WI38 (cell line): ENCODE measurements around the gene TBL1XR1.
"Not testable (repeated sequence)": the region's sequence is repeated elsewhere in the genome, so short reads cannot be mapped to it uniquely, and the experiment has no call there.

Experiments
- H3K4me3 ChIP-seq: 2 replicates; pipeline ENCODE4 v1.5.1; 2011; ENCODE audit warnings: low read depth, mild to moderate bottlenecking, control low read depth, low read length
- TF ChIP-seq, protein P1 (sequence below): IDR thresholded peaks from 2 replicates; pipeline ENCODE4 v1.5.1; 2012; ENCODE audit warnings: low read depth, mild to moderate bottlenecking, control low read depth, low read length

Gene TBL1XR1

DNA sequence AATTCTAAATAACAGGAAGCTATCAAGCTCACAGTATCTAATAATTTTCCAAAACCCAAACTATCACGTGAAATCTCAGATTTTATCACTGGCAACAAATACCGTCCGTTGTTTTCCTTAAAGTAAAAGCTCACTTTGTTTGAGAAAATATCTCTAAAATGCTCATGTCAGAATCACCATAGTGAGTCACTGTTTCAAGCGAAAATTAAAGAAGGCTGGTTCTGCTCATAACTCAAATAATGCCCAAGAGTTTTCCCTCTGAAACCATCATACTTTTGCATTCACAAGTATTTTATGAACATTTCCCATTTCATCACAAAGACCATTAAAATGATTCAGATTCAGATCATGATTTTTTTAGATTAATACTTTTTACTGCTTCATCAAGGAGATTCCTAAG is 50.6 kb downstream of the TBL1XR1 start:
- H3K4me3 ChIP-seq, result no peak overlapping the region
- TF ChIP-seq, protein P1, sequence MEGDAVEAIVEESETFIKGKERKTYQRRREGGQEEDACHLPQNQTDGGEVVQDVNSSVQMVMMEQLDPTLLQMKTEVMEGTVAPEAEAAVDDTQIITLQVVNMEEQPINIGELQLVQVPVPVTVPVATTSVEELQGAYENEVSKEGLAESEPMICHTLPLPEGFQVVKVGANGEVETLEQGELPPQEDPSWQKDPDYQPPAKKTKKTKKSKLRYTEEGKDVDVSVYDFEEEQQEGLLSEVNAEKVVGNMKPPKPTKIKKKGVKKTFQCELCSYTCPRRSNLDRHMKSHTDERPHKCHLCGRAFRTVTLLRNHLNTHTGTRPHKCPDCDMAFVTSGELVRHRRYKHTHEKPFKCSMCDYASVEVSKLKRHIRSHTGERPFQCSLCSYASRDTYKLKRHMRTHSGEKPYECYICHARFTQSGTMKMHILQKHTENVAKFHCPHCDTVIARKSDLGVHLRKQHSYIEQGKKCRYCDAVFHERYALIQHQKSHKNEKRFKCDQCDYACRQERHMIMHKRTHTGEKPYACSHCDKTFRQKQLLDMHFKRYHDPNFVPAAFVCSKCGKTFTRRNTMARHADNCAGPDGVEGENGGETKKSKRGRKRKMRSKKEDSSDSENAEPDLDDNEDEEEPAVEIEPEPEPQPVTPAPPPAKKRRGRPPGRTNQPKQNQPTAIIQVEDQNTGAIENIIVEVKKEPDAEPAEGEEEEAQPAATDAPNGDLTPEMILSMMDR, result no peak

DNA sequence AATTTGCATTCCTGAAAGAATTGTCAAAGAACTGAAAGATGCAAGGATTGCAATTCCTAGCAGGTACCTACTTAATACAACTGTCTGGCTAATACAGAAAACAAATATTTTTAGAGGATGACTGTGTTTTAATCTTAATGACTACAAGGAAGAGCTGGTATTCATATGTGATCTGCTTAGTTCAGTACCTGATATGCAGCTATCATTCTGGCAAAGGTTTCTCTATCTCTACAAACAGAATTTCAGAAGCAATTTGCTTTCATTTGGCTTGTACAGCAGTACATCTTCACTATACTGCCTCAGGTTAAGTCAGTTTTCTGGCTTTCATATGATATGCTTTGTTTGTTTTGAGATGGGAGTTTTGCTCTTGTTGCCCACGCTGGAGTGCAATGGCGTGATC is 51.3 kb downstream of the TBL1XR1 start:
- H3K4me3 ChIP-seq, result no peak overlapping the region
- TF ChIP-seq, protein P1, result no peak

DNA sequence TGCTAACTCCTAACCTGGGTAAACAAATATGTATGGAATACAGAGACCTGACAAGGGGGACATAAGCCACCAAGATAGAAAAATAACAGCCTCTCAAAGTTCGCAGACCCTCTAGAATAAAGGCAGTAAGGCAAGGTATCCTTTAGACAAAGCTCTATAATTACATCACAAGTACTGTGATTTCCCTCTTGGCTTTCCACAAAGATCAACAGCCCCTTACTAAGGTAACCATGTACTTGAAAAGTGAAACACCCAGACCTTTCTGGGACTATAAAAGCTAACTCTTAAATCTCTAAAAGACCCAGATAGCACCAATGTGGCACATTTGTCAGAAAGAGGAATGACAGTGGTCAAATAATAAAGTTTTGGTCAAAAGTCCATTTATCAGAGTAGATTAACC is 51.9 kb downstream of the TBL1XR1 start:
- TF ChIP-seq, protein P1, result no peak

DNA sequence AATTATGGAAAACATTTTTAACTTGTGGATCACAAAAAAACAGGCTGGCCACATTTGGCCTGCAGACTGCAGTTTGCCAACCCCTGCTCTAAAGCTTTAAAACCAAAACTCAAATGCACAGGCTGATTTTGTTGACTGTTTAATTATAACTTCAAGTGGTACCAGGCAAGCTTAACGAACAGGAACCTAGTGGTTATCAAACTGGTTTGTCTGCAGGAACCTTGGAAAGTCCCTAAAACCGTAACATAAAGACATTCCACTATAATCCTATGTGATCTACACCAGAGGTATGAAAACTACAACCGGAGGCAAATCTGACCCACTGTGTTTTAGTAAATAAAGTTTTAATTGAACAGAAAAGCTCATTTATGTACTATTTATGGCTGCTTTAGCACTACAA is 52.4 kb downstream of the TBL1XR1 start:
- no peak overlapping the region for H3K4me3 ChIP-seq
- TF ChIP-seq, protein P1, result no peak

More for the DNA sequence above, 51.9 kb downstream of the TBL1XR1 start:
- no peak overlapping the region for H3K4me3 ChIP-seq

DNA sequence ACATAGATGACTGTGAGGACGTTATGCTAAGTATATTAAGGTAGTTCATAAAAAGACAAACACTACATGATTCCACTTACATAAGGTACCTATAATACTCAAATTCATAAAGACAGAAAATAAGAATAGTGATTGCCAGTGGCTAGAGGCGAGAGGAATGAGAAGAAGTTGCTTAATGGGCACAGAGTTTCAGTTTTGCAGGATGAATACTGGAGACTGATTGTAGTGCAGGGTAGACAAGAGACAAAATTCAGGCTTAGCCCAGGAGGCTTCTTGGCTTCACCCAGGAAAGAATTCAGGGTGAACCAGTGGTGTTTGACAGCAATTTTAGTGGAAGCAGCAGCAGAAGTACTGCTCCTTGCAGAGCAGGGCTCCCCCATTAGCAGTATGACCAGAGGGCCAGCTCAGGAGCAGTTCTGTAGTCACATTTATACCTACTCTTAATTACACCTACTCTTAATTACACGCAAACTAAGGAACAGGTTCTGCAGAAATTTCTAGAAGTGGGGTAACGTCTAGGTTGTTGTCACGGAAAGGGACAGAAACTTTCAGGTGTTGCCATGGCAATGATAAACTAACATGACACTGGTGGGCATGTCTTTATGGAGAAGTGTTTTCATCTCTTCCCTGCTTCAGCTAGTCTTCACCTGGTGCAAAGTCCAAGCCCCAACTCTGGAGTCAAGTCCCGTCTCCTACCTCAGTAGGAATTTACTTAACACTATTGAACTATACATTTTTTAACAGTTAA is 55.2 kb downstream of the TBL1XR1 start:
- TF ChIP-seq, protein P1, result no peak

DNA sequence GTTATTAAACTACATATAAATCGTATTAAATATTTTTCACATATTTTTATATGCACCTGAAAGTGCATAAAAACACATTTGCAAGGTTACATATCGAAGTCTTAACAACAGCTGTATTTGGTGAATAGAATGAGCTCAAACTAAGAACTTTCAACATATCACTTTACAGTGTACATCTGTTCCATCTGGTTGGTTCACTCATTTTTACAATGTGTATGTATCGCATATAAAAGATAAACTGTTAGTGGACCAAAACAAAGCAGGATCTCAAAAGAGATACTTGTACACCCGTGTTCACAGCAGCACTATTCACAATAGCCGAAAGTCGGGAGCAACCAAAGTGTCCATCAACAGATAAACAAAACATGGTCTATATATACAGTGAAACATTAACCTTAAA is 55.8 kb downstream of the TBL1XR1 start:
- TF ChIP-seq, protein P1, result no peak
- no peak overlapping the region for H3K4me3 ChIP-seq

More for the DNA sequence above, 55.2 kb downstream of the TBL1XR1 start:
- H3K4me3 ChIP-seq, result no peak overlapping the region

DNA sequence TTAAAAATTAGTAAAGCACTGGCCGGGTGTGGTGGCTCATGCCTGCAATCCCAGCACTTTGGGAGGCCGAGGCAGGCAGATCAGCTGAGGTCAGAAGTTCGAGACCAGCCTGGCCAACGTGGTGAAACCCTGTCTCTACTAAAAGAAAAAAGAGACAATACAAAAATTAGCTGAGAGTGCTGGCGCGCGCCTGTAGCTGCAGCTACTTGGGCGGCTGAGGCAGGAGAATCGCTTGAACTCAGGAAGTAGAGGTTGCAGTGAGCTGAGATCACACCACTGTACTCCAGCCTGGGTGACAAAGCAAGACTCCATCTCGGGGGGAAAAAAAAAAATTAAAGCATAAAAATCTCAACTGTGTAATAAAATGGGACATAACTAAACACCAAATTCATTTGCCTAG is 58.1 kb downstream of the TBL1XR1 start:
- H3K4me3 ChIP-seq, result not testable (repeated sequence)
